IgD-negative memory B cell (primary cell): Measurements from ENCODE around the gene NPAS3. TPM values are rescaled to one million over a fixed set of nuclear protein-coding genes. Genes with fewer than 3 reads are reported as not detected.

Source experiments
- H3K27ac Mint-ChIP-seq, 3 donors: one replicate each; pipeline ENCODE4 v1.8.0; 2020 to 2022; ENCODE audit warnings: mild to moderate bottlenecking in 3 of 3, mixed read lengths in 3 of 3, moderate library complexity in 1 of 3
- H3K27me3 Mint-ChIP-seq: one replicate; pipeline ENCODE4 v1.8.0; 2021; ENCODE audit warnings: mixed read lengths
- H3K36me3 Mint-ChIP-seq: one replicate; pipeline ENCODE4 v1.8.0; 2020; ENCODE audit warnings: mild to moderate bottlenecking, mixed read lengths
- H3K4me1 Mint-ChIP-seq, 3 donors: one replicate each; pipeline ENCODE4 v1.8.0; 2020 to 2022; ENCODE audit warnings: mixed read lengths in 3 of 3, mild to moderate bottlenecking in 1 of 3
- H3K4me3 Mint-ChIP-seq, 4 donors: one replicate each; pipeline ENCODE4 v1.8.0; 2020 to 2022; ENCODE audit warnings: mild to moderate bottlenecking in 4 of 4, mixed read lengths in 4 of 4, moderate library complexity in 3 of 4
- H3K9me3 Mint-ChIP-seq, 3 donors: one replicate each; pipeline ENCODE4 v1.8.0; 2020 to 2021; ENCODE audit warnings: mixed read lengths in 3 of 3, mild to moderate bottlenecking in 1 of 3
- polyA plus RNA-seq: library from polyadenylated mRNA; unstranded; fragments of 300-500 nt; fragmentation: Illumina TruSeq; gene quantifications from one replicate; pipeline ENCODE4 v1.2.3, GENCODE V29; 2021

The NPAS3 gene
- polyA plus RNA-seq, 1 donor from 2014 or later = not detected

- Mint-ChIP-seq H3K27ac (no peak overlapping the region), H3K9me3 (peaks cover 0 to 1% (median 0%) of the 10 kb centered on the region in 3 donors), H3K4me1 (no peaks in the 10 kb centered on the region), H3K4me3 (no peak overlapping the region), H3K36me3 (no peaks in the 10 kb centered on the region), H3K27me3 (no peaks in the 10 kb centered on the region)
These were observed 347.4 kb downstream of the NPAS3 start for GRCh38 chr14:33285902-33286700.

- no peak overlapping the region for H3K27ac Mint-ChIP-seq
- peaks cover 1 to 6% (median 3%) of the 10 kb centered on the region in 3 donors for H3K9me3 Mint-ChIP-seq
- H3K27me3 Mint-ChIP-seq = no peaks in the 10 kb centered on the region
- no peak overlapping the region for H3K4me3 Mint-ChIP-seq
- H3K4me1 Mint-ChIP-seq = no peaks in the 10 kb centered on the region
- H3K36me3 Mint-ChIP-seq = no peaks in the 10 kb centered on the region
These were observed 348.5 kb downstream of the NPAS3 start for GRCh38 chr14:33287189-33287588.

- Mint-ChIP-seq H3K27ac (no peak overlapping the region), H3K4me3 (no peak overlapping the region), H3K4me1 (no peaks in the 10 kb centered on the region), H3K9me3 (peaks cover 0 to 17% (median 3%) of the 10 kb centered on the region in 3 donors), H3K27me3 (no peaks in the 10 kb centered on the region), H3K36me3 (no peaks in the 10 kb centered on the region)
These were observed 352.0 kb downstream of the NPAS3 start for GRCh38 chr14:33290641-33291040.

GRCh38 chr14:33291529-33292104 is 352.9 kb downstream of the NPAS3 start:
- no peaks in the 10 kb centered on the region for H3K4me1 Mint-ChIP-seq
- no peak overlapping the region for H3K27ac Mint-ChIP-seq
- H3K9me3 Mint-ChIP-seq = peaks cover 0 to 17% (median 3%) of the 10 kb centered on the region in 3 donors
- no peaks in the 10 kb centered on the region for H3K36me3 Mint-ChIP-seq
- no peak overlapping the region for H3K4me3 Mint-ChIP-seq
- no peaks in the 10 kb centered on the region for H3K27me3 Mint-ChIP-seq

- Mint-ChIP-seq H3K4me3 (no peak overlapping the region), H3K9me3 (peaks cover 2 to 17% (median 3%) of the 10 kb centered on the region in 3 donors), H3K27ac (no peak overlapping the region), H3K36me3 (no peaks in the 10 kb centered on the region), H3K27me3 (no peaks in the 10 kb centered on the region), H3K4me1 (no peaks in the 10 kb centered on the region)
These were observed 355.7 kb downstream of the NPAS3 start for GRCh38 chr14:33294419-33294818.

GRCh38 chr14:33297565-33297964 is 358.9 kb downstream of the NPAS3 start:
- H3K36me3 Mint-ChIP-seq = no peaks in the 10 kb centered on the region
- H3K4me1 Mint-ChIP-seq = no peaks in the 10 kb centered on the region
- peaks cover 0 to 11% (median 2%) of the 10 kb centered on the region in 3 donors for H3K9me3 Mint-ChIP-seq
- H3K4me3 Mint-ChIP-seq = no peak overlapping the region
- no peak overlapping the region for H3K27ac Mint-ChIP-seq
- no peaks in the 10 kb centered on the region for H3K27me3 Mint-ChIP-seq

- Mint-ChIP-seq H3K4me3 (peak overlapping the region in 1 of 4 donors; percentile 68), H3K27me3 (no peaks in the 10 kb centered on the region), H3K9me3 (no peaks in the 10 kb centered on the region), H3K36me3 (no peaks in the 10 kb centered on the region), H3K4me1 (no peaks in the 10 kb centered on the region), H3K27ac (no peak overlapping the region)
These were observed 369.1 kb downstream of the NPAS3 start for GRCh38 chr14:33307691-33308251.

- H3K27ac Mint-ChIP-seq = no peak overlapping the region
- H3K4me3 Mint-ChIP-seq = no peak overlapping the region
- H3K9me3 Mint-ChIP-seq = no peaks in the 10 kb centered on the region
- H3K36me3 Mint-ChIP-seq = no peaks in the 10 kb centered on the region
- H3K4me1 Mint-ChIP-seq = no peaks in the 10 kb centered on the region
- no peaks in the 10 kb centered on the region for H3K27me3 Mint-ChIP-seq
These were observed 370.4 kb downstream of the NPAS3 start for GRCh38 chr14:33309106-33309505.

- Mint-ChIP-seq H3K9me3 (peaks cover 1 to 6% (median 4%) of the 10 kb centered on the region in 3 donors), H3K27ac (peak overlapping the region in 1 of 3 donors; percentile 4), H3K27me3 (no peaks in the 10 kb centered on the region), H3K36me3 (peaks cover 2% of the 10 kb centered on the region), H3K4me3 (no peak overlapping the region), H3K4me1 (no peaks in the 10 kb centered on the region)
These were observed 376.5 kb downstream of the NPAS3 start for GRCh38 chr14:33315217-33315616.

GRCh38 chr14:33315721-33316120 is 377.0 kb downstream of the NPAS3 start:
- no peak overlapping the region for H3K4me3 Mint-ChIP-seq
- peaks cover 2% of the 10 kb centered on the region for H3K36me3 Mint-ChIP-seq

GRCh38 chr14:33317675-33318074 is 379.0 kb downstream of the NPAS3 start:
- H3K27me3 Mint-ChIP-seq = no peaks in the 10 kb centered on the region
- H3K27ac Mint-ChIP-seq = no peak overlapping the region
- H3K4me1 Mint-ChIP-seq = no peaks in the 10 kb centered on the region
- peaks cover 2% of the 10 kb centered on the region for H3K36me3 Mint-ChIP-seq
- H3K4me3 Mint-ChIP-seq = no peak overlapping the region
- peaks cover 1 to 6% (median 4%) of the 10 kb centered on the region in 3 donors for H3K9me3 Mint-ChIP-seq

More at GRCh38 chr14:33315721-33316120, 377.0 kb downstream of the NPAS3 start:
- Mint-ChIP-seq H3K27ac (peak overlapping the region in 1 of 3 donors; percentile 4), H3K27me3 (no peaks in the 10 kb centered on the region), H3K9me3 (peaks cover 1 to 6% (median 4%) of the 10 kb centered on the region in 3 donors), H3K4me1 (no peaks in the 10 kb centered on the region)

- Mint-ChIP-seq H3K36me3 (no peaks in the 10 kb centered on the region), H3K27ac (no peak overlapping the region), H3K9me3 (peaks cover 0 to 4% (median 0%) of the 10 kb centered on the region in 3 donors), H3K4me1 (no peaks in the 10 kb centered on the region), H3K4me3 (no peak overlapping the region), H3K27me3 (no peaks in the 10 kb centered on the region)
These were observed 385.3 kb downstream of the NPAS3 start for GRCh38 chr14:33323979-33324378.

GRCh38 chr14:33331176-33331949 is 392.7 kb downstream of the NPAS3 start:
- Mint-ChIP-seq H3K4me1 (no peaks in the 10 kb centered on the region), H3K36me3 (no peaks in the 10 kb centered on the region), H3K4me3 (no peak overlapping the region), H3K9me3 (peaks cover 0 to 9% (median 5%) of the 10 kb centered on the region in 3 donors), H3K27ac (no peak overlapping the region), H3K27me3 (no peaks in the 10 kb centered on the region)

GRCh38 chr14:33332497-33332896 is 393.8 kb downstream of the NPAS3 start:
- Mint-ChIP-seq H3K27ac (no peak overlapping the region), H3K4me3 (no peak overlapping the region), H3K4me1 (no peaks in the 10 kb centered on the region), H3K9me3 (peaks cover 0 to 13% (median 7%) of the 10 kb centered on the region in 3 donors), H3K27me3 (no peaks in the 10 kb centered on the region), H3K36me3 (no peaks in the 10 kb centered on the region)

GRCh38 chr14:33335366-33335765 is 396.7 kb downstream of the NPAS3 start:
- H3K4me3 Mint-ChIP-seq = no peak overlapping the region
- H3K36me3 Mint-ChIP-seq = no peaks in the 10 kb centered on the region
- peaks cover 0 to 19% (median 5%) of the 10 kb centered on the region in 3 donors for H3K9me3 Mint-ChIP-seq
- H3K27me3 Mint-ChIP-seq = no peaks in the 10 kb centered on the region
- no peaks in the 10 kb centered on the region for H3K4me1 Mint-ChIP-seq
- no peak overlapping the region for H3K27ac Mint-ChIP-seq
